SK-N-SH (cell line): ENCODE data around the gene CNTFR. TPM values are rescaled to one million over a fixed set of nuclear protein-coding genes. Genes with fewer than 3 reads are reported as not detected.

ENCODE experiments used
- CTCF ChIA-PET: fragments of 300-600, 350-600 bp; formaldehyde crosslinking; extraction: SDS; loops from one replicate; lab custom pipeline; 2021; lab: Yijun Ruan, JAX
- POLR2A ChIA-PET: fragments of 350-600 bp; sonication (Branson Sonifier 250); formaldehyde crosslinking; extraction: SDS; loops from one replicate; lab custom pipeline; 2020; ENCODE audit warnings: antibody characterized with exemption, inconsistent platforms; lab: Yijun Ruan, JAX
- DNase-seq: peaks from one replicate; pipeline ENCODE4 v3.0.0; 2012
- H2AFZ ChIP-seq: fragments of 200-600 bp; sonication (generic); 2 replicates; pipeline ENCODE4 v1.8.1; 2016; ENCODE audit warnings: antibody characterized with exemption, mild to moderate bottlenecking, low read depth
- H3F3A ChIP-seq: fragments of 200-600 bp; sonication (generic); replicated peaks from 2 replicates; pipeline ENCODE3; 2016; ENCODE audit warnings: antibody characterized with exemption, mild to moderate bottlenecking; ENCODE audit not compliant: insufficient read depth
- H3K27ac ChIP-seq, 2 experiments: fragments of 200-500 bp in 1 of 2; fragments of 200-600 bp in 1 of 2; sonication (Bioruptor generic) in 1 of 2; sonication (generic), shearing (Covaris generic) in 1 of 2; 2 replicates each; pipeline versions ENCODE4 v1.5.1 to v1.6.1; 2014 to 2016; ENCODE audit warnings: low read depth in 2 of 2, inconsistent platforms in 1 of 2, low read length in 1 of 2, mild to moderate bottlenecking in 1 of 2, mixed read lengths in 1 of 2
- H3K27me3 ChIP-seq: fragments of 200-600 bp; sonication (generic), shearing (Covaris generic); 2 replicates; pipeline ENCODE4 v1.6.1; 2016; ENCODE audit warnings: mixed run types; ENCODE audit not compliant: insufficient read depth
- H3K36me3 ChIP-seq, 2 experiments: fragments of 200-500 bp in 1 of 2; fragments of 200-600 bp in 1 of 2; sonication (Bioruptor generic) in 1 of 2; sonication (generic) in 1 of 2; replicated peaks in 1 of 2; 2 replicates each; pipeline versions ENCODE3 to v1.5.1; 2014 to 2016; ENCODE audit warnings: low read length in 1 of 2, mild to moderate bottlenecking in 1 of 2; ENCODE audit not compliant: insufficient read depth in 2 of 2, control insufficient read depth in 1 of 2
- H3K4me1 ChIP-seq, 2 experiments: fragments of 200-500 bp in 1 of 2; fragments of 200-600 bp in 1 of 2; sonication (Bioruptor generic) in 1 of 2; sonication (generic), shearing (Covaris generic) in 1 of 2; 2 replicates each; pipeline versions ENCODE4 v1.5.1 to v1.6.1; 2014 to 2016; ENCODE audit warnings: low read depth in 1 of 2, low read length in 1 of 2, mixed run types in 1 of 2; ENCODE audit not compliant: insufficient read depth in 2 of 2, control insufficient read depth in 1 of 2
- H3K4me2 ChIP-seq: fragments of 200-600 bp; sonication (generic), shearing (Covaris generic); 2 replicates; pipeline ENCODE4 v1.6.1; 2017; ENCODE audit warnings: mixed run types
- H3K4me3 ChIP-seq, 2 experiments: fragments of 200-500 bp in 1 of 2; fragments of 200-600 bp in 1 of 2; sonication (Bioruptor generic) in 1 of 2; sonication (generic), shearing (Covaris generic) in 1 of 2; 2 replicates each; pipeline versions ENCODE4 v1.5.1 to v1.8.1; 2014 to 2016; ENCODE audit warnings: low read depth in 2 of 2, inconsistent platforms in 1 of 2, low read length in 1 of 2, mild to moderate bottlenecking in 1 of 2, mixed read lengths in 1 of 2, moderate library complexity in 1 of 2
- H3K79me2 ChIP-seq: fragments of 200-600 bp; sonication (generic); 2 replicates; pipeline ENCODE4 v1.8.1; 2017; ENCODE audit warnings: mild to moderate bottlenecking; ENCODE audit not compliant: insufficient read depth
- H3K9ac ChIP-seq: fragments of 200-600 bp; sonication (generic); 2 replicates; pipeline ENCODE4 v1.6.1; 2017; ENCODE audit warnings: mixed run types
- H3K9me2 ChIP-seq: fragments of 200-600 bp; sonication (generic); 2 replicates; pipeline ENCODE4 v1.6.1; 2017; ENCODE audit warnings: mixed run types
- H3K9me3 ChIP-seq: fragments of 200-600 bp; sonication (generic); 2 replicates; pipeline ENCODE4 v1.6.1; 2017; ENCODE audit warnings: mixed run types, mild to moderate bottlenecking, moderate library complexity
- H4K20me1 ChIP-seq: fragments of 200-600 bp; sonication (generic); 2 replicates; pipeline ENCODE4 v1.6.1; 2017; ENCODE audit warnings: mild to moderate bottlenecking, mixed run types; ENCODE audit not compliant: insufficient read depth
- ELF1 ChIP-seq: IDR thresholded peaks from 2 replicates; pipeline ENCODE4 v1.4.0; 2012
- EP300 ChIP-seq, 2 experiments: IDR thresholded peaks; 2 replicates each; pipeline versions ENCODE4 v1.4.0 to v1.6.1; 2012; ENCODE audit warnings: borderline replicate concordance in 1 of 2, low read depth in 1 of 2, low read length in 1 of 2
- FOSL2 ChIP-seq: IDR thresholded peaks from 2 replicates; pipeline ENCODE4 v1.4.0; 2012; ENCODE audit warnings: low read depth, mild to moderate bottlenecking, moderate library complexity, borderline replicate concordance
- GABPA ChIP-seq: IDR thresholded peaks from 2 replicates; pipeline ENCODE4 v1.4.0; 2012; ENCODE audit warnings: low read depth, mild to moderate bottlenecking
- NFIC ChIP-seq: IDR thresholded peaks from 2 replicates; pipeline ENCODE4 v1.4.0; 2012; ENCODE audit warnings: borderline replicate concordance
- POLR2AphosphoS5 ChIP-seq: IDR thresholded peaks from 2 replicates; pipeline ENCODE4 v1.6.1; 2012; ENCODE audit warnings: low read depth, low read length
- SMC3 ChIP-seq: IDR thresholded peaks from 2 replicates; pipeline ENCODE4 v1.6.1; 2012; ENCODE audit warnings: low read depth, low read length, improper control_type of control experiment
- TCF12 ChIP-seq: IDR thresholded peaks from 2 replicates; pipeline ENCODE4 v1.4.0; 2012
- TEAD4 ChIP-seq: IDR thresholded peaks from 2 replicates; pipeline ENCODE4 v1.4.0; 2012; ENCODE audit warnings: mild to moderate bottlenecking, borderline replicate concordance; ENCODE audit not compliant: insufficient read depth
- WGBS: methylation state at CpG from one replicate; pipeline ENCODE4 v1.1.6; 2017; ENCODE audit warnings: low lambda C conversion rate; 5-methylcytosine and 5-hydroxymethylcytosine counted together
- polyA plus RNA-seq, 3 experiments: library from polyadenylated mRNA; depleted of rRNA; stranded (reverse); fragments of >200 nt; gene quantifications; 2 replicates each; pipeline ENCODE4 v1.2.3, GENCODE V29; 2012
- TF ChIP-seq, protein P1 (sequence below): fragments of 200-600 bp; sonication (generic); IDR thresholded peaks from 2 replicates; pipeline ENCODE4 v1.6.1; 2017; ENCODE audit warnings: antibody characterized with exemption, mild to moderate bottlenecking, moderate library complexity
- TF ChIP-seq, protein P2 (sequence below): IDR thresholded peaks from 2 replicates; pipeline ENCODE4 v1.6.1; 2012; ENCODE audit warnings: mild to moderate bottlenecking, low read depth, low read length, moderate library complexity

The CNTFR gene
- polyA plus RNA-seq, 1 of the 3 experiments (the other 2 are of a cell fraction) = 1.8 TPM

DNA sequence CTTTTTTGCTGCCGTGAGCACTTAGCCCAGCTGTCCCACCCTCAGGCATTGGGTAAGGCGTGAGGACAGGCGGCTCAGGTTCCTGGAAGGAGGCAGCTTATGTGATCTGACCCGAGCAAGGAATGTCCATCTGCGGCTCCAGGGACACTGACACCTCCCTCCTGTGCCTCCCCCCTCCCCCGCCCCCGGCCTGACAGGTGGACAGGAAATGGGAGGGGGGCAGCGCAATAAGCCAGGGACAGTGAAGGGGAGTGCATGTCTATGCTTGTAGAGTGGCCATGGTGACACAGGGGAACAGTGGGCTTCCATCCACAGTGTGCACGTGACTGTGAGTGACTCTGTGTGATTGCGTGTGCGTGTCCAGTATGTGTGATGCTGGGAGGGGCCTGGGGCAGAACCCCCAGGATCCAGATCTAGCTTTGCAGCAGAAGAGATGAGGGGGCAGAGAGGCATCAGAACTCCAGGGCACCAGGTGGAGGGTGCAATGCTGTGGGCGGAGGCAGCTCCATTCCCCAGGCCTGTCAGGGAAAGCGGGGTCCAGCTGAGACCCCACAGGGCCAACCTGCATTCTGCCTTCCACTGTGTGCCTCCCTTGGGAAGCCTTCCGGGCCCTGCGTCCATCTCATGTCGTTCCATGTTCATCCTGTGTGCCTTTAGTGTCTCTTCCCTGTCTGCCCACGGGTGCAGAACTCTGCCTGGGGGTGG is 30.5 kb downstream of the CNTFR start:
- Histone ChIP-seq H3K27me3 (no peaks in the 10 kb centered on the region), H3K9ac (no peak overlapping the region), H2AFZ (no peak overlapping the region), H3K4me1 (peaks cover 0 to 80% of the 10 kb centered on the region in 2 experiments; a peak in 2 of 4 replicates), H3K4me2 (peak overlapping the region; percentile 44; the same call in 1 of the 2 replicates), H3K9me2 (no peaks in the 10 kb centered on the region), H3K4me3 (no peak overlapping the region), H3K36me3 (no peaks in the 10 kb centered on the region), H4K20me1 (no peaks in the 10 kb centered on the region), H3F3A (no peaks in the 10 kb centered on the region), H3K9me3 (no peaks in the 10 kb centered on the region), H3K79me2 (no peaks in the 10 kb centered on the region), H3K27ac (peak overlapping the region in 1 of 2 experiments; percentile 74; a peak in 2 of 4 replicates)
- 74% methylated on average over 15 of the region's 17 CpGs for WGBS
- CTCF ChIA-PET = interaction anchor here (0.8 to 18.0 kb wide), 7 partner anchors 10 to 53 kb away, joined by 4 to 507 read pairs (median 5); partner anchors contain the start of genes CNTFR and RPP25L
- POLR2A ChIA-PET = interaction anchor here (2.1 kb wide), 1 partner anchor 23 kb away, joined by 10 read pairs; no protein-coding TSS in a partner anchor
- TF ChIP-seq EP300 (IDR thresholded peaks at IDR 0.05; ENCODE audit: borderline replicate concordance in 1 of 2, low read depth in 1 of 2, low read length in 1 of 2) (no peak), GABPA (no peak), NFIC (no peak), SMC3 (no peak), TEAD4 (no peak), POLR2AphosphoS5 (no peak), TCF12 (no peak), ELF1 (no peak), FOSL2 (no peak)
- TF ChIP-seq, protein P1, sequence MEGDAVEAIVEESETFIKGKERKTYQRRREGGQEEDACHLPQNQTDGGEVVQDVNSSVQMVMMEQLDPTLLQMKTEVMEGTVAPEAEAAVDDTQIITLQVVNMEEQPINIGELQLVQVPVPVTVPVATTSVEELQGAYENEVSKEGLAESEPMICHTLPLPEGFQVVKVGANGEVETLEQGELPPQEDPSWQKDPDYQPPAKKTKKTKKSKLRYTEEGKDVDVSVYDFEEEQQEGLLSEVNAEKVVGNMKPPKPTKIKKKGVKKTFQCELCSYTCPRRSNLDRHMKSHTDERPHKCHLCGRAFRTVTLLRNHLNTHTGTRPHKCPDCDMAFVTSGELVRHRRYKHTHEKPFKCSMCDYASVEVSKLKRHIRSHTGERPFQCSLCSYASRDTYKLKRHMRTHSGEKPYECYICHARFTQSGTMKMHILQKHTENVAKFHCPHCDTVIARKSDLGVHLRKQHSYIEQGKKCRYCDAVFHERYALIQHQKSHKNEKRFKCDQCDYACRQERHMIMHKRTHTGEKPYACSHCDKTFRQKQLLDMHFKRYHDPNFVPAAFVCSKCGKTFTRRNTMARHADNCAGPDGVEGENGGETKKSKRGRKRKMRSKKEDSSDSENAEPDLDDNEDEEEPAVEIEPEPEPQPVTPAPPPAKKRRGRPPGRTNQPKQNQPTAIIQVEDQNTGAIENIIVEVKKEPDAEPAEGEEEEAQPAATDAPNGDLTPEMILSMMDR = no peak
- TF ChIP-seq, protein P2, sequence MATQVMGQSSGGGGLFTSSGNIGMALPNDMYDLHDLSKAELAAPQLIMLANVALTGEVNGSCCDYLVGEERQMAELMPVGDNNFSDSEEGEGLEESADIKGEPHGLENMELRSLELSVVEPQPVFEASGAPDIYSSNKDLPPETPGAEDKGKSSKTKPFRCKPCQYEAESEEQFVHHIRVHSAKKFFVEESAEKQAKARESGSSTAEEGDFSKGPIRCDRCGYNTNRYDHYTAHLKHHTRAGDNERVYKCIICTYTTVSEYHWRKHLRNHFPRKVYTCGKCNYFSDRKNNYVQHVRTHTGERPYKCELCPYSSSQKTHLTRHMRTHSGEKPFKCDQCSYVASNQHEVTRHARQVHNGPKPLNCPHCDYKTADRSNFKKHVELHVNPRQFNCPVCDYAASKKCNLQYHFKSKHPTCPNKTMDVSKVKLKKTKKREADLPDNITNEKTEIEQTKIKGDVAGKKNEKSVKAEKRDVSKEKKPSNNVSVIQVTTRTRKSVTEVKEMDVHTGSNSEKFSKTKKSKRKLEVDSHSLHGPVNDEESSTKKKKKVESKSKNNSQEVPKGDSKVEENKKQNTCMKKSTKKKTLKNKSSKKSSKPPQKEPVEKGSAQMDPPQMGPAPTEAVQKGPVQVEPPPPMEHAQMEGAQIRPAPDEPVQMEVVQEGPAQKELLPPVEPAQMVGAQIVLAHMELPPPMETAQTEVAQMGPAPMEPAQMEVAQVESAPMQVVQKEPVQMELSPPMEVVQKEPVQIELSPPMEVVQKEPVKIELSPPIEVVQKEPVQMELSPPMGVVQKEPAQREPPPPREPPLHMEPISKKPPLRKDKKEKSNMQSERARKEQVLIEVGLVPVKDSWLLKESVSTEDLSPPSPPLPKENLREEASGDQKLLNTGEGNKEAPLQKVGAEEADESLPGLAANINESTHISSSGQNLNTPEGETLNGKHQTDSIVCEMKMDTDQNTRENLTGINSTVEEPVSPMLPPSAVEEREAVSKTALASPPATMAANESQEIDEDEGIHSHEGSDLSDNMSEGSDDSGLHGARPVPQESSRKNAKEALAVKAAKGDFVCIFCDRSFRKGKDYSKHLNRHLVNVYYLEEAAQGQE = no peak
- DNase-seq = peak; percentile 52
